Chondrocyte (in vitro differentiated cells): ENCODE results near the gene BACE2. TPM values are rescaled to one million over a fixed set of nuclear protein-coding genes. Genes with fewer than 3 reads are reported as not detected.
"Not testable (repeated sequence)": the region's sequence is repeated elsewhere in the genome, so short reads cannot be mapped to it uniquely, and the experiment has no call there.

ENCODE experiments used
- DNase-seq: peaks from one replicate; pipeline ENCODE4 v3.0.0; 2021; ENCODE audit warnings: mixed read lengths, low spot score
- H3K27ac Mint-ChIP-seq: one replicate; pipeline ENCODE4 v1.8.0; 2021; ENCODE audit warnings: mild to moderate bottlenecking, moderate library complexity, mixed read lengths; ENCODE audit not compliant: unreplicated experiment
- H3K27me3 Mint-ChIP-seq: 2 replicates; pipeline ENCODE4 v1.8.0; 2021; ENCODE audit warnings: low read depth, mixed read lengths
- H3K36me3 Mint-ChIP-seq: 2 replicates; pipeline ENCODE4 v1.8.0; 2021; ENCODE audit warnings: low read depth, mixed read lengths
- H3K4me1 Mint-ChIP-seq: 2 replicates; pipeline ENCODE4 v1.8.0; 2021; ENCODE audit warnings: low read depth, mild to moderate bottlenecking, mixed read lengths
- H3K4me3 Mint-ChIP-seq: one replicate; pipeline ENCODE4 v1.8.0; 2021; ENCODE audit warnings: mild to moderate bottlenecking, moderate library complexity, mixed read lengths; ENCODE audit not compliant: unreplicated experiment
- H3K9me3 Mint-ChIP-seq: 2 replicates; pipeline ENCODE4 v1.8.0; 2021; ENCODE audit warnings: low read depth, mixed read lengths
- total RNA-seq: library from RNA; stranded (reverse); gene quantifications from 3 replicates; pipeline ENCODE4 v1.2.1, GENCODE V29; 2021
- TF ChIP-seq, protein P1 (sequence below): fragments of 200-600 bp; sonication (generic); IDR thresholded peaks from 2 replicates; pipeline ENCODE4 v1.5.0; 2021; ENCODE audit warnings: antibody characterized with exemption, mild to moderate bottlenecking, moderate library complexity

Gene BACE2
- total RNA-seq, 1 donor from 2014 or later: 77.9 TPM

DNA sequence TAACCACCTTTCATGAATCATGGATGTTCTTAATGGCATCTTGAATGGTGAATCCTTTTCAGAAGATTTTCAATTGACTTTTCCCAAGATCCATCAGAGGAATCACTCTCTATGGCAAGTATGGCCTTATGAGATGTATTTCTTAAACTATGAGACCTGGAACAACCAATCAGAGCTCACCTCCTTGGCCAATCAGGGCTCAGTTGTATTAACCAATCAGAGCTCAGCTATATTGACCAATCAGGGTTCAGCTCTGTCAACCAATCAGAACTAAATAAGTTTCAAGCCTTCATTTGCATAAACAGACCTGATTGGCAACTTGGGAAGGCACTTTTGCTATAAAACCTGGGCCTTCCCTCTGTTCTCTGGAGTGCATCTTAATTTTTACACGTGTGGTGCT lies 135.0 kb downstream of the BACE2 start:
- H3K4me3 Mint-ChIP-seq: no peak overlapping the region
- H3K27me3 Mint-ChIP-seq: peaks cover 19% of the 10 kb centered on the region
- no peak for DNase-seq
- H3K4me1 Mint-ChIP-seq: no peaks in the 10 kb centered on the region
- H3K9me3 Mint-ChIP-seq: peaks cover 20% of the 10 kb centered on the region
- TF ChIP-seq, protein P1, sequence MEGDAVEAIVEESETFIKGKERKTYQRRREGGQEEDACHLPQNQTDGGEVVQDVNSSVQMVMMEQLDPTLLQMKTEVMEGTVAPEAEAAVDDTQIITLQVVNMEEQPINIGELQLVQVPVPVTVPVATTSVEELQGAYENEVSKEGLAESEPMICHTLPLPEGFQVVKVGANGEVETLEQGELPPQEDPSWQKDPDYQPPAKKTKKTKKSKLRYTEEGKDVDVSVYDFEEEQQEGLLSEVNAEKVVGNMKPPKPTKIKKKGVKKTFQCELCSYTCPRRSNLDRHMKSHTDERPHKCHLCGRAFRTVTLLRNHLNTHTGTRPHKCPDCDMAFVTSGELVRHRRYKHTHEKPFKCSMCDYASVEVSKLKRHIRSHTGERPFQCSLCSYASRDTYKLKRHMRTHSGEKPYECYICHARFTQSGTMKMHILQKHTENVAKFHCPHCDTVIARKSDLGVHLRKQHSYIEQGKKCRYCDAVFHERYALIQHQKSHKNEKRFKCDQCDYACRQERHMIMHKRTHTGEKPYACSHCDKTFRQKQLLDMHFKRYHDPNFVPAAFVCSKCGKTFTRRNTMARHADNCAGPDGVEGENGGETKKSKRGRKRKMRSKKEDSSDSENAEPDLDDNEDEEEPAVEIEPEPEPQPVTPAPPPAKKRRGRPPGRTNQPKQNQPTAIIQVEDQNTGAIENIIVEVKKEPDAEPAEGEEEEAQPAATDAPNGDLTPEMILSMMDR: no peak
- peaks cover 2% of the 10 kb centered on the region for H3K36me3 Mint-ChIP-seq
- no peak overlapping the region for H3K27ac Mint-ChIP-seq

DNA sequence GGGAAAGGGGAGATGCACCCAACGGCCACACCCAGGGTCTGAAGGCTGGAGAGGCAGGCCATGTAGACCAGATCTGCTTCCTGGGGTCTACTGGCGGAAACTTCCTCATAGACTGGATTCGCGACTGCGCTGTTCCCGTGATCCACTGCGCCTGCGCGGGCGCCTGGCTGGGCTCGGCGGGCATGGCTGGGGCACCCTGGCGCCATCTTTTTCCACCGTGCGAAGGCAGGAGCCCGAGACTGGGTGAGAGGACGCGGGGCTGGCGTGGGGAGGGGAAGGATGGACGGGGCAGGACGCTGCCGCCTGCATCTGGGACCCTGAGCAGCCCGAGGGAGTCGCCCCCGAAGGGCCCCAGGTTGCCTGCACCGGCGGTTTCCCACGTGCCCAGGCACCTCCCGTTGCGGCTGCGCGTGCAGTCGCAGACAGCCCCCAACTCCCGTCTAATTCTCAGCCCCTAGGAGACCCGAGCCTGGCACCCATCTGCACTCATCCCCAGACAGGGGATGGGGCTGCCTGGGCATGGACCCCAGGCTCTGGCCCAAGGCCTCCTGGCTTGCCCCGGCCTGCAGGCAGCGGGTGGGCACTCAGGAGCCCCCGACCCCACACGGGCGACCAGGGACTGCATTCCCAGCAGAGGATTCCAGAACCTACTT lies 136.2 kb downstream of the BACE2 start:
- peaks cover 27% of the 10 kb centered on the region for H3K27me3 Mint-ChIP-seq
- no peak overlapping the region for H3K27ac Mint-ChIP-seq
- TF ChIP-seq, protein P1: no peak
- no peak for DNase-seq
- H3K4me1 Mint-ChIP-seq: no peaks in the 10 kb centered on the region
- peaks cover 9% of the 10 kb centered on the region for H3K9me3 Mint-ChIP-seq
- H3K36me3 Mint-ChIP-seq: peaks cover 2% of the 10 kb centered on the region
- H3K4me3 Mint-ChIP-seq: no peak overlapping the region

DNA sequence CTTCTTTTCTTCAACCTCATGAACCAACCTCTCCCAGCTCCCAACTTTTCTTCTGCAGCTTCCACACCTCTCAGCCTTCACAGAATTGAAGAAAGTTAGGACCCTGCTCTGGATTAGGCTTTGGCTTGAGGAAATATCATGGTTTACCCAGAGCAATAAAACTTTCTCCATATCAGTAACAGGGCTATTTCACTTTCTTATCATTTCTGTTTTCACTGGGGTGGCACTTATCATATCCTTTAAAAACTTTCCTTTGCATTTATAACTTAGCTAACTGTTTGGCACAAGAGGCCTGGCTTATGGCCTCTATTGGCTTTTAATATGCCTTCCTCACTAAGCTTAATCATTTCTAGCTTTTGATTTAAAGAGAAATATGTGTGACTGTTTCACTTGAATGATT lies 139.3 kb downstream of the BACE2 start:
- Mint-ChIP-seq H3K4me1 (no peaks in the 10 kb centered on the region), H3K9me3 (peaks cover 7% of the 10 kb centered on the region), H3K36me3 (peaks cover 2% of the 10 kb centered on the region), H3K27ac (no peak overlapping the region), H3K27me3 (peaks cover 42% of the 10 kb centered on the region), H3K4me3 (no peak overlapping the region)
- DNase-seq: no peak
- TF ChIP-seq, protein P1: no peak

DNA sequence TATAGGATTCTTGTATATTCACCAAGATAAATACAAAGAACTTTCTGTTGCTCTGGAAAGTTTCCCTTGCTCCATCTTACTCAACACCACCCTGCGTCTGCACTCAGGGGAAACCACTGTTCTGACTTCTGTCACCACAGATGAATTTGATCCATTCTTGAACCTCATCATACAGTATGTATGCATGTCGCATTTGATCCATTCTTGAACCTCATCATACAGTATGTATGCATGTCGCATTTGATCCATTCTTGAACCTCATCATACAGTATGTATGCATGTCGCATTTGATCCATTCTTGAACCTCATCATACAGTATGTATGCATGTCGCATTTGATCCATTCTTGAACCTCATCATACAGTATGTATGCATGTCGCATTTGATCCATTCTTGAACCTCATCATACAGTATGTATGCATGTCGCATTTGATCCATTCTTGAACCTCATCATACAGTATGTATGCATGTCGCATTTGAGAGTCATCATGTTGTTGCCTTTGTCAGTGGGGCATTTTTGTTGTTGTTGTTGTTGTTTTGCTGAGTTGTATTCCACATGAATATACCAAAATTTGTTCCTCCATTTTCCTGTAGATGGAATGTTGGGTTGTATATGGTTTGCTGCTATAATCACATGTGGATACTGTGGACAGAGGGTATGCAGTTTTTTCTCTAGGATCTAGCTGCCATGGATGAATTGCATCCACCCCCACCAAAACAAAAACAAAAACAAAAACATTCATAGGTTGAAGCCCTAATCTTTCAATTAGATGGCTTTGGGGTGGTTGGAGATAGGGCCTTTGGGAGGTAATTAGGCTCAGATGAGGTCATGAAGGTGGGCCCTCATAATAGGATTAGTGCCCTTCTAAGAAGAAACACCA lies 145.6 kb downstream of the BACE2 start:
- H3K27ac Mint-ChIP-seq, DNase-seq, H3K9me3 Mint-ChIP-seq, H3K4me3 Mint-ChIP-seq, H3K4me1 Mint-ChIP-seq, H3K36me3 Mint-ChIP-seq: not testable (repeated sequence)
- H3K27me3 Mint-ChIP-seq: peaks cover 54% of the 10 kb centered on the region

DNA sequence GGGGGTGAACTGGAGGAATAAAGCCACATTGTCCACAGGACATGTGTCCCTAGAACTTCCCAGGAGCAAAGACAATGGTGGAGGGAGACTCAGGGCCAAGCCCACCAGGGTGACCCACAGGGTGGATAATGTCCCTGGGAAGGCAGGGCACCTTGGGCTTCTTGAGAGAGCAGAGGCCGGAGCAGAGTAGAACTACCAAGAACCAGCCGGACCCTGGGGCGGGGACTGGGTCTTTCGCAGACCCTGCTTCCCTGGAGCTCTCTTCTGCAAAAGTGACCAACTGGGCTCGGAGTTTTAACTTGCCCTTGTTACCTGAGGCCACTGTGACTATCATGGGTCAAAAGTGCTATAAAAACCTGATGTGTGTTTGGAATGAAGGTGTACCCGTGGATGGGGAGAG lies 147.8 kb downstream of the BACE2 start:
- H3K27ac Mint-ChIP-seq: no peak overlapping the region

More for the DNA sequence above, 147.8 kb downstream of the BACE2 start:
- TF ChIP-seq, protein P1: no peak
- no peak for DNase-seq
- Mint-ChIP-seq H3K27me3 (peaks cover 50% of the 10 kb centered on the region), H3K4me3 (no peak overlapping the region), H3K9me3 (no peaks in the 10 kb centered on the region), H3K4me1 (peaks cover 3% of the 10 kb centered on the region), H3K36me3 (no peaks in the 10 kb centered on the region)
